Fibroblast of the conjunctiva (primary cell): Measurements from ENCODE around the gene SAMD4B.
"Not testable (repeated sequence)": the region's sequence is repeated elsewhere in the genome, so short reads cannot be mapped to it uniquely, and the experiment has no call there.

ENCODE experiments used
- DNase-seq: peaks from one replicate; pipeline ENCODE4 v3.0.0-alpha.2; 2010; ENCODE audit warnings: low read depth

The SAMD4B gene

GRCh38 chr19:39310558-39311311 is 31.5 kb upstream of the SAMD4B start:
- no peak for DNase-seq

DNA sequence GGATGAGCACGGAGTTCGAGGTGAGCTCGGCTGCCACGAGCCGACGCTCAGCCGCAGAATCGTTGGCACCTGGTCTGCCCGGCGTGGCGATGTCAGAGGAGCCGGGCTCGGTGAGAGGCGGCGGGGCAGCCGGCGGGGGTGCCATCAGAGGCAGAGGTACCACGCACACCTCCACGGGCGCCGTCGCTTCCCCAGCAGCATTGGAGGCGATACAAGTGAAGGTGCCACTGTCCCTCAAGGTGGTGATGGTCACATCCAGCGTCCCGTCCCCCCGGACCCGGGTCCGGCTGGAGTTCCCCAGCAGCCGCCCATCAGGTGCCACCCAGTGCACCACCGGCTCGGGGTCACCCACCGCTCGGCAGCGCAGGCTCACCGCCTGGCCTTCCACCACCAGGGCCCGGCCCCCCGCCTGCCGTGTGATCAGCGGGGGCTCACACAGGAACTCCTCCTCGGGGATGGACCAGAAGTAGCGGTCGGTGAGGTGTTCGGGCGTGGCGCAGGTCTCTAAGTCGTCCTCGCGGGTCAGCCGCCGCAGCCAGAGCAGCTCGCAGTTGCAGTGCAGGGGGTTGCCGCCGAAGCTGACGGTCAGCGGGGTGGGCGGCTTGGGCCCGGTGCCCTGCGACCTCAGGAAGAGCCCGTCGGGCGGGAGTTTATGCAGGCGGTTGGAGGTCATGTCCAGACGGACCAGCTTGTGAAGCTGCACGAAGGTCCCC is 28.0 kb upstream of the SAMD4B start:
- DNase-seq: no peak

GRCh38 chr19:39315933-39316332 is 26.3 kb upstream of the SAMD4B start:
- no peak for DNase-seq

- DNase-seq: no peak
Measured at GRCh38 chr19:39316627-39317321, 25.4 kb upstream of the SAMD4B start.

DNA sequence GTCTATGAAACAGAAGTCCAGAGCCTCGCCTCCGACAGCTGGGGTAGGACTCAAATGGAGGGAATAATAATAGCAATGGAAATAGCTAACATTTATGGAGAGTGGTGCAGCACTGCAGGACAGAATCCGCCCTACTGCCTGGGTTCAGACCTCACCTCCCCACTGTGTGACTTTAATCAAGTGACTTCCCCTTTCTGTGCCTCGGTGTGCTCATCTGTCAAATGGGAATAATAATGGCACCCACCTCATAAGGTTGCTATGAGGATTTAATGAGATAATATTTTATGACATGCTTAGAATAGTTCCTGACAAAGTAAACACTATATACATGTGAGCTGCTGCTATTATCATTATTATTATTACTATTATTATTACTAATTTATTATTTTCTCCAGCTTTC is 24.7 kb upstream of the SAMD4B start:
- DNase-seq: no peak

DNA sequence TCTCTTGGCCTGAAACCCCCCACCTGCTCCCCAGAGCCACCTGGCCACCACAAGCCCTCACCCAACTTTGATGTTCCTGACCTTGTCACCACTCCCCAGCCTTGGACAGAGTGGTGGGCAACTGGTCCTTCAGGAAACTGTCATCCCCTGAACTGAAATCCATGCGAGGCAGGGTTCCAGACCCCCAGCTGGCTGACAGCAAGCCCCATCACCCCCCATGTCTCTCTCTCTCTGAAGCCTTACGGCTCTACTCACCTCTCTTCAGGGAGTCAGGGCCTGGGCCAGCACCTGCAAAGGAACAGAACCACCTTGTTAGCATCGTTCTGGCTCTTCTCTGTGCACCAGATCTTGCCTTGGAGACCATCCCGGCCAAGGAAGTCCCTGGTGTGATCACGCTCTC is 24.1 kb upstream of the SAMD4B start:
- DNase-seq: no peak

GRCh38 chr19:39318690-39319089 is 23.5 kb upstream of the SAMD4B start:
- no peak for DNase-seq

DNA sequence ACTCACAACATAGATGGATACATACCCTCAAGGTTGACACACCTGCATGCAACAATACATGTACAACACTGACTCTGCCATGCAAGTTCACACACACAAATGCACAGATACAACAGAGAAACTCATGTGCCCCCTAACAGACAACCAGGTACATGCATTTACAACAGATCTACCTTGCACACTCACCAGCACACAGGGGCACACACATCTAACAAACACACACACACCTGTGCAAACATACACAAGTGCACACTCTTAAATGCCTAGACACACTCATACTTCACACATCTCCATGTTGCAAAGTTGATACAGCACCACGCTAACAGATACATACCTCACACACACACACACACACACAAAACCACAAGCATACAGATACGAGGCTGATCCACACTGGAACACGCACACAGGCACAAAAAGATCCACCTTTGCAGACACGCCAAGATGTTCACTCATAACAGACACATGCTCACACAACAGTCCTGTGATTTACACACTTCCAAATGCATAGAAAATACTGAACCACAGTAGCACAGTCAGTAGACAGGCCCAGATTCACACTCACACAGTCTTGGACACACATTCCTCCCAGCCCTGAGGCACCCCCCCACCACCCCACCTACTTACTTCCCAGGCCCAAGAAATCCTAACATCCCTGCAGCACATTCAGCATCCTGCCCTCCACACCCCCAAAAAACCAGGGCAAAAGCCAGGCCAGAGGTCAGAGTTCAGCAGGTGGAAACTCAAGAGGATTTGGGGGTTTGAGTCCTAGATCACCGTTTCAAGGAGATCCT is 22.9 kb upstream of the SAMD4B start:
- no peak for DNase-seq

- DNase-seq: no peak
Measured at GRCh38 chr19:39319892-39320248, 22.4 kb upstream of the SAMD4B start.

GRCh38 chr19:39321117-39321831 is 20.9 kb upstream of the SAMD4B start:
- DNase-seq: no peak

DNA sequence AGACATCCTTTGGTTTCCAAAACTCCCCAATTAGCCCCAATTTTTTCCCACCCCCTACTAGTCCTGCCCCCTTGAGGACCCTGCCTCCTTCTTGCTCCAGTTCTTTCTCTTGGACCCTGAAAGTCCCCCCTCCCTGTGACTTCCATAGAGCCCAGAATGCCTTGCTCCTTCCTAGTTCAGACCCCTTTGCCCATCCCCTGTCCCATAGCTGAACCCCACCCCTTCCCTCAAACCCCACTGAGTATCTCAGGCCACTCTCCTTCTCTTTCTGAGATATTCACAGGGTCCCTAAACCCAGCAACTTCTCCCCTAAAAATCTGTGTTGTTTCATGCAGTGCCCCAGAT is 20.4 kb upstream of the SAMD4B start:
- no peak for DNase-seq

DNA sequence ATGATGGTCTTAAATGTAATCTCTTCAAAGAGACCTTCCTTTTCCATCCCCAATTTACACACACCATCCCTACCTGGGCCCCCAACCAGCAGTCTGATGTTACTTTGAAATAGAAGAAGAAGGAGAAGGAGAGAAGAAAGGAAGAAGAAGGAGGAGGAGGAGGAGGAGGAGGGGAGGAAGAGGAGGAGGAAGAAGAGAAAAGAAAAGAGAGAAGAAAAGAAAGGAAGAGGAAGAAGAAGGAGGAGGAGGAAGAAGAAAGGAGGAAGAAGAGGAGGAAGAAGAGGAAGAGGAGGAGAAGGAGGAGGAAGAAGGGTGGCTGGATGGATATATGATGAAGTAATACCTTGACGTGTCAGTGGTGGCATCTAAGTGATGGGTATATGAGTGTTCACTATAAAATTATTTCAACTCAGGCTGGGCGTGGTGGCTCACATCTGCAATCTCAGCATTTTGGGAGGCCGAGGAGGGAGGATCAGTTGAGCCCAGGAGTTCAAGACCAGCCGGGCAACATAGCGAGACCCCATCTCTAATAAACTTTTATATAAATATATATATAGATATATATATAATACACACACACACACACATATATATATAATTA is 17.9 kb upstream of the SAMD4B start:
- no peak for DNase-seq

DNA sequence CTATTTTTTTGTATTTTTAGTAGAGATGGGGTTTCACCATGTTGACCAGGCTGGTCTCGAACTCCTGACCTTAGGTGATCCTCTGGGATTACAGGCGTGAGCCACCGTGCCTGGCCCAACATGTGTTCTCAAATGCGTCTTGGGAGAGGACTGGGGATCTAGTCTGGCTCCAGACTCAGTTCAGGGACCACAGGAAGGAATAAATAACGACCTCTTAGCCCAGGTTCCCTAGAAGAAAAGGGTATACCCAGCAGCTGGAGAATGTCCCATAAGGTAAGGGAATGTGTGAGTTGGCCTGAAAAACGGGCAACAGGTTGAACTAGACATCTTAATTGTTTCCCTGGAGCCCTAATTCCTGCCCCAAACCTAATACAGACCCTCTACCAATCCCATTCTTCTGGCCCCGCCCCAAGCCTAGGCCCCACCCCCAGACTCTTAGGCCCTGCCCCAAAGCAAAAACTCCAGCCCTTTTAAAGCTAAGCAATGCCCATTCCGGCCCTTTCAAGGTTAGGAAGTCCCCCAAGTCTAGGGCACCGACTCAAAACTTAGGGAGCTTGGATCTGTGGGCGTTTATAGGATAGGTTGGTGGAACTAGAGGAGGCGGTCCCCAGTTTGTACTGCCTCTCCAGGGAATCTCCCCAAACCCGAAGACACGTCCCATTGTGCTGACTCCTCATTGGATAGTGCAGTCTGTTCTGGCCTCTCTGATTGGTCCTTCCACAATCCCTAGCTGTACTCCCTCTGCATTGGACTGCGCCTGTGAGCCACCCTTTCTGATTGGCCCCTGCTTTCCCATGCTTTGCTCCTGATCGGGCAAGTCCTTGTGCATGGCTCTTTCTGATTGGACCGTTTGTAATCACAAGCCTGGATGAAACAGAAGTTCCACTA is 16.2 kb upstream of the SAMD4B start:
- no peak for DNase-seq

- no peak for DNase-seq
Measured at GRCh38 chr19:39327363-39328045, 14.7 kb upstream of the SAMD4B start.

DNA sequence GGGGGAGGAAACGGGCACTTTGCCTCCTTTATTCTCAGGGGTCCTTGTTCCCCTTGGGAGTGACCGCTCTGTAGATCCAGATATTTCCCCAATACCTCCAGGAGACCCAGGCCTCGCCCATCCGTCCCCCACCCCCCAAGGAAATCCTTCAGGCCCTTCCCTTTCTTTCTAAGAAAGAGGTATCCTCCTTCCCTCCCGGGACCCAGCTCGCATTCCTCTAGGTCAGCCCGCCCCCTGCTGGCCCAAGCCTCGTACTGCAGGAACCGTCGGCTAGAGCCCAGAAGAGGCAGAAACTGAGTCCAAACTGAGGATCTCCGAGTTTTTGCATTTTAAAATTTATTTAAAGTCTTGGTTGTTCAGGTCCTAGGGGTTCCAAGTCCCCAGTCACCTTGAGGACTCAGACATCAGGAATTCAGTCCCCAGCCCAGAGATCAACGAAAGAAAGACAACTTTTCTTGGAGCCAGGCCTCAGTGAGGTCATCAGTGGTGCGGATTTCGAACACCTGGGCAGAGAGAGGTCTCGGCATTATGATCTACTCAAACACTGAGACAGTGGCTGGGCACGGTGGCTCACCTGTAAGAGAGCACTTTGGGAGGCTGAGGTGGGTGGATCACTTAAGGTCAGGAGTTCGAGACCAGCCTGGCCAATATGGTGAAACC is 14.0 kb upstream of the SAMD4B start:
- peak; percentile 34 for DNase-seq

- no peak for DNase-seq
Measured at GRCh38 chr19:39329948-39330347, 12.3 kb upstream of the SAMD4B start.

- no peak for DNase-seq
Measured at GRCh38 chr19:39332293-39332692, 9.9 kb upstream of the SAMD4B start.

GRCh38 chr19:39332738-39333137 is 9.5 kb upstream of the SAMD4B start:
- DNase-seq: not testable (repeated sequence)

DNA sequence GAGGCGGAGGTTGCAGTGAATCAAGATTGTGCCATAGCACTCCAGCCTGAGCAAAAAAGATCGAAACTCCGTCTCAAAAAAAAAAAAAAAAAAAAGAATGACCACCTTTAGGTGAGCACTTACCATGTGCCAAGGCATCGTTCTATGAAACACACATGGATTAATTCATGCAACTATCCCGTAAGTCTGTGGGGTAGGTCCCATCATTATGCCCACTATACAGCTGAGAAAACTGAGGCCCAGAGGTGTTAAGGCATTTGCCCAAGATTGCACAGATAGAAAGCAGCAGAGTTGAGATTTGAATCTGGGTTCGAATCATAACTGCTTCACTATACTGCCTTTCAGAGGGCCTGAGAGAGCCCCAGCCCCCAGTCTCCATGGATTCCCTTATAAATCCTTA is 8.7 kb upstream of the SAMD4B start:
- DNase-seq: no peak
